Suprapubic skin (tissue), 4 donors: Measurements from ENCODE around the gene ATF5. TPM values are rescaled to one million over a fixed set of nuclear protein-coding genes. Genes with fewer than 3 reads are reported as not detected.
"Not testable (repeated sequence)": the region's sequence is repeated elsewhere in the genome, so short reads cannot be mapped to it uniquely, and the experiment has no call there.

Experiments used
- DNase-seq, 2 donors: peaks; one replicate each; pipeline ENCODE4 v3.0.0-alpha.2; 2019; ENCODE audit warnings: low spot score in 2 of 2
- H3K27ac ChIP-seq: fragments of 200-600 bp; sonication (generic); one replicate; pipeline ENCODE4 v1.5.1; 2019
- H3K27me3 ChIP-seq: fragments of 200-600 bp; sonication (generic); one replicate; pipeline ENCODE4 v1.5.1; 2019
- H3K36me3 ChIP-seq: fragments of 200-600 bp; sonication (generic); one replicate; pipeline ENCODE4 v1.5.1; 2019
- H3K4me1 ChIP-seq: fragments of 200-600 bp; sonication (generic); one replicate; pipeline ENCODE4 v1.5.1; 2019
- H3K4me3 ChIP-seq: fragments of 200-600 bp; sonication (generic); one replicate; pipeline ENCODE4 v1.5.1; 2019; ENCODE audit warnings: mild to moderate bottlenecking
- H3K9me3 ChIP-seq: fragments of 200-600 bp; sonication (generic); one replicate; pipeline ENCODE4 v1.5.1; 2019
- EP300 ChIP-seq: sonication (generic); formaldehyde crosslinking; IDR thresholded peaks from one replicate; pipeline ENCODE4 v1.6.1; 2017; ENCODE audit warnings: antibody characterized with exemption
- POLR2A ChIP-seq, 2 donors: fragments of 450-650 bp; IDR thresholded peaks; one replicate each; pipeline ENCODE4 v1.6.1; 2017; ENCODE audit warnings: antibody characterized with exemption in 2 of 2, mild to moderate bottlenecking in 2 of 2, moderate library complexity in 2 of 2
- POLR2AphosphoS5 ChIP-seq, 3 donors: sonication (generic); formaldehyde crosslinking; IDR thresholded peaks; one replicate each; pipeline ENCODE4 v1.6.1; 2017; ENCODE audit warnings: antibody characterized with exemption in 3 of 3
- WGBS: methylation state at CpG from one replicate; pipeline ENCODE4 v1.1.5; 2018; 5-methylcytosine and 5-hydroxymethylcytosine counted together
- total RNA-seq, 4 donors: library from RNA; depleted of rRNA; stranded (reverse); fragments of >200 nt; gene quantifications; one replicate each; pipeline ENCODE4 v1.1.0, GENCODE V29; 2016
- TF ChIP-seq, protein P1 (sequence below), 2 donors: fragments of 200-600 bp in 1 of 2; fragments of 450-650 bp in 1 of 2; sonication (generic) in 1 of 2; IDR thresholded peaks; one replicate each; pipeline ENCODE4 v1.5.1; 2016 to 2019; ENCODE audit warnings: antibody characterized with exemption in 2 of 2, mild to moderate bottlenecking in 1 of 2, moderate library complexity in 1 of 2

Gene ATF5
- total RNA-seq, 4 donors from 2014 or later: 4.5 to 9.1 (median 6.7) TPM

DNA sequence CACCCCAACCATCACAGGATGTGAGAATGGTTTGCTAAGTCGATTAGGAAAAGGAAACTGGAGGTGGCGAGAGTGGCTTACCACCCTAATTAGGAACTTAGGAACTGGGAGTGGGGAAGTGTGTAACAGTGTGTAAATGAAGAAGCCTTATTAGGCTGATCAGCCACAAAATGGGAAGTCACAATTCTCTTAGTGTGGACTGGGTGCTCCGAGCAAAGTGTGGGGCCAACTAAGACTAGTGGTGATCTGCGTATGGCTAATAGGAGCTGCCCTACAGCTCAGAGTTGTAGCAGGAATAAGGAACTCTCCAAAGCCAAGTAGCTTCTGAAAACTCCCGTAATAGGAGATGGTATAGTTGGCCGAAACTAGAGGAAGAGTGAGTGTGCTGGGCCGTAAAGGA lies 24.4 kb downstream of the ATF5 start:
- peak in 1 of 2 donors; percentile 32 for DNase-seq
- H3K36me3 ChIP-seq: no peaks in the 10 kb centered on the region
- H3K27ac ChIP-seq: no peak overlapping the region
- no peaks in the 10 kb centered on the region for H3K9me3 ChIP-seq
- H3K4me1 ChIP-seq: peaks cover 17% of the 10 kb centered on the region
- WGBS: 62% methylated on average over 7 of the region's 7 CpGs
- H3K27me3 ChIP-seq: peaks cover 8% of the 10 kb centered on the region
- no peak overlapping the region for H3K4me3 ChIP-seq
- no peak for TF ChIP-seq POLR2A (IDR thresholded peaks at IDR 0.05)
- no peak for TF ChIP-seq POLR2AphosphoS5 (IDR thresholded peaks at IDR 0.05)

DNA sequence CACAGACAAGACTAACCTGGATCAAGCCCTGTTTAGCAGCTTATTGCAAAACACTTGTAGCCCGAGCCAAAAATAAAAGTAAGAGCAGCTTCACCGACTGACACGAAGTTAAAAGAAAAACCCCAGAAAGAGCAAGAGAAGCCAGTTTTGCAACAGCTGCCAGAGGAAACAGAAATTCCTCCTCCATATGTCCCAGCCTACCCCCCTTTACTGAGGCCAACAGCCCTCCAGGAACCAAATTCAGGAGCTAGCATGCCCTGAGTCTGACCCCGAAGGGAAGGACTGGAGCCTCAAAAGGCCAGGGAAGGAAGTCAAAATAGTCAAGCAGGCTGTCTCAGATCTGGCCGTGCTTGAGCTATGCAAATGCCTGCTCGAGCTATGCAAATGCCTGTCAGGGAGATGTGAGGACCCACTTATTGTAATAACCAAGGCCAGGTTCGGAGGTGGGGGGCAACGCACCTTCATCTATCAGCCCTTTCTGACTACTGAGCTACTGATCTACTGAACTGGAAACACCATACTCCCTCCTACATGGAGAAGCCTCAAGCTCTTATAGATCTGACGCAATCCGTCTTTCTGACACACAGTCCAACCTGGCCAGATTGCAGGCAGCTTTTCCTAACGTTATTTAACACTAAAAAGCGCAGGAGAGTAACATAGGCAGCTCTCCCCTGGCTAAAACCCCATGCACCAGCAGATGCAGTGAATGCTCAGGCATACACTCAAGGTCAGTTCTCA lies 25.3 kb downstream of the ATF5 start:
- DNase-seq: peak in 1 of 2 donors; percentile 23
- H3K27ac ChIP-seq: no peak overlapping the region

DNA sequence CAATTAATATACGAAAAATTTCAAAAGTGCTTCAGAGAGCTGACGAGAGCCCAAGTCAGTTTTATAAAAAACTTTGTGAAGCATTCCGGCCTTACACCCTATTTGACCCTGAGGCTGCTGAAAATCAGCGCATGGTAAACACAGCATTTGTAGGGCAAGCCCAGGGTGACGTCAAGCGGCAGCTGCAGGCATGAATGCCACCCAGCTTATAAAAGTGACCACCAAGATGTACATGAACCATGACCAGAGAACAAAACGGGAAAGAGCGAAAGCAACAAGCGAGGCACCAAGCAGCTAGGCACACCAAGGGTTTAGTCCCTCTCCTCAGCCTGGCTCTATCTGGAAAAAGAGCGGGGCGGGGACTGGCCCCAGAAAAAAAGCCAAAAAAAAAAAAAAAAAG lies 25.9 kb downstream of the ATF5 start:
- H3K9me3 ChIP-seq: no peaks in the 10 kb centered on the region
- no peak overlapping the region for H3K27ac ChIP-seq
- H3K4me3 ChIP-seq: no peak overlapping the region
- DNase-seq: no peak
- H3K4me1 ChIP-seq: peaks cover 17% of the 10 kb centered on the region
- peaks cover 12% of the 10 kb centered on the region for H3K27me3 ChIP-seq
- H3K36me3 ChIP-seq: no peaks in the 10 kb centered on the region
- no peak for TF ChIP-seq POLR2A (IDR thresholded peaks at IDR 0.05)
- TF ChIP-seq, protein P1, sequence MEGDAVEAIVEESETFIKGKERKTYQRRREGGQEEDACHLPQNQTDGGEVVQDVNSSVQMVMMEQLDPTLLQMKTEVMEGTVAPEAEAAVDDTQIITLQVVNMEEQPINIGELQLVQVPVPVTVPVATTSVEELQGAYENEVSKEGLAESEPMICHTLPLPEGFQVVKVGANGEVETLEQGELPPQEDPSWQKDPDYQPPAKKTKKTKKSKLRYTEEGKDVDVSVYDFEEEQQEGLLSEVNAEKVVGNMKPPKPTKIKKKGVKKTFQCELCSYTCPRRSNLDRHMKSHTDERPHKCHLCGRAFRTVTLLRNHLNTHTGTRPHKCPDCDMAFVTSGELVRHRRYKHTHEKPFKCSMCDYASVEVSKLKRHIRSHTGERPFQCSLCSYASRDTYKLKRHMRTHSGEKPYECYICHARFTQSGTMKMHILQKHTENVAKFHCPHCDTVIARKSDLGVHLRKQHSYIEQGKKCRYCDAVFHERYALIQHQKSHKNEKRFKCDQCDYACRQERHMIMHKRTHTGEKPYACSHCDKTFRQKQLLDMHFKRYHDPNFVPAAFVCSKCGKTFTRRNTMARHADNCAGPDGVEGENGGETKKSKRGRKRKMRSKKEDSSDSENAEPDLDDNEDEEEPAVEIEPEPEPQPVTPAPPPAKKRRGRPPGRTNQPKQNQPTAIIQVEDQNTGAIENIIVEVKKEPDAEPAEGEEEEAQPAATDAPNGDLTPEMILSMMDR (IDR thresholded peaks at IDR 0.05): no peak
- TF ChIP-seq EP300: no peak
- TF ChIP-seq POLR2AphosphoS5 (IDR thresholded peaks at IDR 0.05): no peak
- 75% methylated on average over 11 of the region's 11 CpGs for WGBS

More for the DNA sequence above, 25.3 kb downstream of the ATF5 start:
- Histone ChIP-seq H3K9me3 (no peaks in the 10 kb centered on the region), H3K4me3 (no peak overlapping the region), H3K36me3 (no peaks in the 10 kb centered on the region), H3K4me1 (peaks cover 17% of the 10 kb centered on the region), H3K27me3 (peaks cover 12% of the 10 kb centered on the region)
- TF ChIP-seq POLR2AphosphoS5 (IDR thresholded peaks at IDR 0.05) (no peak), EP300 (no peak), POLR2A (IDR thresholded peaks at IDR 0.05) (no peak)
- TF ChIP-seq, protein P1 (IDR thresholded peaks at IDR 0.05): no peak
- WGBS: 17% methylated on average over 12 of the region's 12 CpGs

DNA sequence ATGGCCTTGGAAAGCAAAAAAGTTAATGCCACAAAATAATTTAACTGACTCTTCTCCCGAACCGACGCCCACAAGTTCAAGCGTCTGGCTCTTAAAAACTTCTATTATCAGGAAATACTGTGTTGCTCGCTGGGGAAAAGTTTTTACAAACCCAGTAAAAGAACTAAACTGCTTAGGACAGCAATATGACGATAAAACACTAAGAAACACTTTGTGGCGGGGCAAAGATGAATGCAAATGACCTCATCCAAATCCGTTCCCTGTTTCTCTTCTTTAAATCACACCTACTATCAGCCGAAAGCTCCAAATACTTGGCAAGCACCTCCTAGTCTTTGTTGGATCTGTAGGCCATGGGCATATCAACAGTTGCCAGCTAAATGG lies 27.1 kb downstream of the ATF5 start:
- Histone ChIP-seq H3K36me3 (no peaks in the 10 kb centered on the region), H3K4me1 (peaks cover 17% of the 10 kb centered on the region), H3K4me3 (no peak overlapping the region), H3K27me3 (peaks cover 12% of the 10 kb centered on the region), H3K9me3 (no peaks in the 10 kb centered on the region), H3K27ac (no peak overlapping the region)
- 76% methylated on average over 9 of the region's 9 CpGs for WGBS
- DNase-seq: no peak
- TF ChIP-seq POLR2A (IDR thresholded peaks at IDR 0.05) (no peak), EP300 (no peak), POLR2AphosphoS5 (IDR thresholded peaks at IDR 0.05) (no peak)
- TF ChIP-seq, protein P1 (IDR thresholded peaks at IDR 0.05): no peak

DNA sequence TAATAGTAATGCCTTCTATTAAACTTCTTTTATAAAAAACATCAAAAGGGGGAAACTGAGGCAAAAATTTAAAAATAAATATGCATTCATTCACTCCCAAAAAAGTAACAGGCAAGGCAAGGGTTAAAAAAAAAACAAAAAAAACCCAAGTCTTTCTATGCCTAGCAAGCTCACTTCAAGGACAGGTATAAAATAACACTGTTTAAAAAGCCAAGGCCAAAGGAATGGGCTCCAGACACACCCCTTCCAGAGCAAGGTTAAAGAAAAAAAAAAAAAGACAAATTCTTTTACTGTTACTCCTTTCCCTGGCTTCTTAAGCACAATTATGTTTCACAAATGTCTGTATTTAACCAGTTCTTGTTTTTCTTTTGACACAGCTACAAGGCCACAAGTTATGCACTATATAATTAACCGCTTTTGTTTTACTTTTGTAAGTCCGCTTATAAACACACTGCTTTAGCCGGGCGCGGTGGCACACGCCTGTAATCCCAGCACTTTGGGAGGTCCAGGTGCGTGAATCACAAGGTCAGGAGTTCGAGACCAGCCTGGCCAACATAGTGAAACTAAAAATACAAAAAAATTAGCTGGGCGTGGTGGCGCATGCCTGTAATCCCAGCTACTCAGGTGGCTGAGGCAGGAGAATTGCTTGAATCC lies 28.4 kb downstream of the ATF5 start:
- H3K9me3 ChIP-seq: no peaks in the 10 kb centered on the region
- peaks cover 12% of the 10 kb centered on the region for H3K27me3 ChIP-seq
- no peak for DNase-seq
- H3K36me3 ChIP-seq: no peaks in the 10 kb centered on the region
- TF ChIP-seq POLR2AphosphoS5 (IDR thresholded peaks at IDR 0.05) (no peak), EP300 (no peak), POLR2A (IDR thresholded peaks at IDR 0.05) (no peak)
- TF ChIP-seq, protein P1 (IDR thresholded peaks at IDR 0.05): no peak
- no peak overlapping the region for H3K4me3 ChIP-seq
- peaks cover 17% of the 10 kb centered on the region for H3K4me1 ChIP-seq
- no peak overlapping the region for H3K27ac ChIP-seq
- 88% methylated on average over 10 of the region's 10 CpGs for WGBS

DNA sequence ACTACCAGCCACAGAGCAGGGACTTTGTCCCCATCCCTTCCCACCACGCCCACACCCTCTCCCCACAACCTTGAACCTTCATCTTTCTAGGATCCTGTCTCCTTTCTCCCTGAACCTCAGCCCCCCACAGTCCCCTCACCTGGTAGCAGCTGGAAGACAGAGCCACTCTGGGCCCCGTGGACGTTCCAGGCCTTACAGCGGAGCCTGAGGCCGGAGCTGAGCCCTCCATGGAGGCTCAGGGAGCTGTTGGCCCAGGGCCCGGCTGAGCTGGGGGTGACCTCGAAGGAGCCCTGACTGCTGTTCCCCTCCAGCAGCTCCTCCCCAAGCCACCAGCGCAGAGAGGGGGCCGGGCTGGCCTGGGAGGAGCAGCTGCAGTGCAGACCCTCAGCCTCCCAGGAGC lies 29.1 kb downstream of the ATF5 start:
- peaks cover 17% of the 10 kb centered on the region for H3K4me1 ChIP-seq
- H3K27me3 ChIP-seq: peaks cover 12% of the 10 kb centered on the region
- H3K36me3 ChIP-seq, H3K27ac ChIP-seq, H3K4me3 ChIP-seq, H3K9me3 ChIP-seq, DNase-seq: not testable (repeated sequence)
- WGBS: 29% methylated on average over 7 of the region's 9 CpGs

DNA sequence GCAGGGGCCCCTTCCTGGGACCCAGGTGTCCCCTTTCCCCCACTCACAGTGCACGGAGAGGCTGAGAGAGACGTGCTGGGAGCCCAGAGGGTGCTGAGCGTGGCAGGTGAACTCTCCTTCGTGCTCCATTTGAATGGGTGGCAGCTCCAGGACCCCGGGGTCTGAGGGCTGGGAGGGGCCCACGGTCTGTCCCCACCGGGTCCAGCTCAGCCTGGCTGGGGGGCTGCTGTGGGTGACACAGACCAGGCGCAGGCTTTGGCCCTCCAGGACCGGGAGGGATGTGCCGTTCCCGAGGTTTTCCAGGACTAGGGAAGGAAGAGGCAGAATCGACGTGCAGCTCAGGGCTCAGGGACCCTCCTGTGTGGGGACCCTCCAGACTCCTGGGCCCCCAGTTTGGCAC lies 29.6 kb downstream of the ATF5 start:
- not testable (repeated sequence) for DNase-seq, H3K9me3 ChIP-seq, H3K27ac ChIP-seq, H3K4me3 ChIP-seq, H3K36me3 ChIP-seq
- H3K4me1 ChIP-seq: peaks cover 14% of the 10 kb centered on the region
- WGBS: 73% methylated on average over 8 of the region's 13 CpGs
- peaks cover 12% of the 10 kb centered on the region for H3K27me3 ChIP-seq

DNA sequence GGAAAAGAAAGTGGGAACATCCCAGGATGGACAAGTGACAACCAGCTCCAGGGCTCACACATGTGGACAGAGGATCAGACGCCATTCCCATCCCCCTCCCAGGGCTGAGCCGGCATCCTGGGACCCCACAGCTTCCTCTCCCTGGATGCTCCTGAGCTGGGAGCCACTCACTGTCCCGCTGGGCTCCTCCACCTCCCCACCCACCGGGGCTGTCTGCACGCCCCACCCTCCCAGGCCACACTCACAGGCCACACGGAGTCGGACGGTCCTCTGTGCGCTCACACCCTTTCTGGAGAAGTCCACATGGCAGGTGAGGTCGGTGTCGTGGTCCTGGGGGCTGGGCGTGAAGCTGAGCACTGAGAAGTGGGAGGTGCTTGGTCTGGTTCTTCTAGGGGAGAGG lies 30.9 kb downstream of the ATF5 start:
- no CpG with 5 or more reads among the region's 12 CpGs for WGBS
- not testable (repeated sequence) for H3K4me3 ChIP-seq, H3K4me1 ChIP-seq, H3K9me3 ChIP-seq, DNase-seq, H3K36me3 ChIP-seq, H3K27ac ChIP-seq
- H3K27me3 ChIP-seq: peaks cover 12% of the 10 kb centered on the region

DNA sequence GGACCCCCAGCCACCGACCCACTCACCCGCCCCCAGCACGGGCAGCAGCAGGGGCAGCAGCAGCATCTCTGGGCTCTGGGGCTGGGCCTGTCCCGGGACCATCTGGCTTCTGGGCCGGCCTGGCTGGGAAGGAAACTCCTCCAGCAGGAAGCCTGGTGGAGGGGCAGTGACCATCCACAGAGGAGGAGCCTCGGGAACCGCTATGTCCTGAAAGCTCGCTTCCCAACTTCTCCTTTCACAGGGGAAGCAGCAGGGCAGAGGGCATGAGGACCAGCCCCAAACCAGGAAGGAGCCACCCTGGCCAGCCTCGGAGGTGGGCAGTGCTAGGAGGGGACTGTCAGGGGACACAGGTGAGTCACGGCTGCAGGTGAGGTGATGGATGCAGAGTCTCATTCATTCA lies 32.0 kb downstream of the ATF5 start, which contains the start of gene SIGLEC11:
SIGLEC11 (minus strand) TSS at position 193 of the 400 bp plus-strand sequence; CDS start at position 102, 91 bp downstream.
- WGBS: 58% methylated on average over 3 of the region's 10 CpGs
- not testable (repeated sequence) for H3K4me1 ChIP-seq

More for the DNA sequence above, 32.0 kb downstream of the ATF5 start, which contains the start of gene SIGLEC11:
- not testable (repeated sequence) for H3K4me3 ChIP-seq, H3K9me3 ChIP-seq, DNase-seq, H3K27ac ChIP-seq, H3K36me3 ChIP-seq
- peaks cover 12% of the 10 kb centered on the region for H3K27me3 ChIP-seq
